ENCODE measurements around the gene SLC9A8. TPM values are rescaled to one million over a fixed set of nuclear protein-coding genes. Genes with fewer than 3 reads are reported as not detected.
"Not testable (repeated sequence)": the region's sequence is repeated elsewhere in the genome, so short reads cannot be mapped to it uniquely, and the experiment has no call there.

Gene SLC9A8
- total RNA-seq, 5 donors from 2014 or later (not counting 1 experiment from before 2014, with no cell fraction given): 22.2 to 34.2 (median 25.6) TPM

GRCh38 chr20:49894073-49894470 lies 81.4 kb downstream of the SLC9A8 start:
- no peaks in the 10 kb centered on the region for H3K27me3 Mint-ChIP-seq
- Histone ChIP-seq H3K4me1 (ENCODE audit: control insufficient read depth in 1 of 2, extremely low read depth in 1 of 2, insufficient read depth in 2 of 2, low read length in 2 of 2) (peaks cover 0 to 17% of the 10 kb centered on the region in 2 experiments), H3K27me3 (replicated peaks in 1 of 2; ENCODE audit: control insufficient read depth in 2 of 2, extremely low read depth in 1 of 2, insufficient read depth in 2 of 2, low read length in 1 of 2) (no peaks in the 10 kb centered on the region), H3K36me3 (ENCODE audit: control insufficient read depth in 2 of 2, extremely low read depth in 1 of 2, insufficient read depth in 1 of 2, low read length in 1 of 2) (peaks cover 5% of the 10 kb centered on the region in 2 donors), H3K4me3 (ENCODE audit: control insufficient read depth in 1 of 2, extremely low read depth in 1 of 2, low read length in 1 of 2) (no peak overlapping the region), H3K9me3 (no peaks in the 10 kb centered on the region), H3K27ac (ENCODE audit: low read length) (no peak overlapping the region)
- CTCF ChIA-PET: interaction anchor here in 1 of 2 donors (0.5 kb wide), 1 partner anchor 16 kb away, joined by 3 read pairs; no protein-coding TSS in a partner anchor
- POLR2A ChIA-PET: no interaction called here
- H3K36me3 Mint-ChIP-seq: peaks cover 12% of the 10 kb centered on the region
- H3K4me1 Mint-ChIP-seq: peaks cover 11 to 21% (median 17%) of the 10 kb centered on the region in 3 donors
- H3K9me3 Mint-ChIP-seq: no peaks in the 10 kb centered on the region
- no CpG with 5 or more reads among the region's 6 CpGs for WGBS (ENCODE audit: insufficient coverage)
- H3K27ac Mint-ChIP-seq: peak overlapping the region in 1 of 2 donors; percentile 65
- no peak for DNase-seq
- peak in 1 of 4 experiments; percentile 36 for ATAC-seq (replicated peaks in 1 of 4)
- H3K4me3 Mint-ChIP-seq: peak overlapping the region; percentile 6 to 35 (median 18)

GRCh38 chr20:49895474-49896093 lies 83.0 kb downstream of the SLC9A8 start:
- H3K9me3 ChIP-seq; H3K27ac Mint-ChIP-seq; H3K36me3 Mint-ChIP-seq; H3K27me3 ChIP-seq (replicated peaks in 1 of 2; ENCODE audit: control insufficient read depth in 2 of 2, extremely low read depth in 1 of 2, insufficient read depth in 2 of 2, low read length in 1 of 2); H3K27ac ChIP-seq (ENCODE audit: low read length); H3K4me3 Mint-ChIP-seq; POLR2A ChIA-PET; H3K4me3 ChIP-seq (ENCODE audit: control insufficient read depth in 1 of 2, extremely low read depth in 1 of 2, low read length in 1 of 2); ATAC-seq (replicated peaks in 1 of 4); DNase-seq; H3K9me3 Mint-ChIP-seq; H3K27me3 Mint-ChIP-seq; H3K36me3 ChIP-seq (ENCODE audit: control insufficient read depth in 2 of 2, extremely low read depth in 1 of 2, insufficient read depth in 1 of 2, low read length in 1 of 2): not testable (repeated sequence)
- CTCF ChIA-PET: interaction anchor here in 1 of 2 donors (1.7 kb wide), 1 partner anchor 11 kb away, joined by 5 read pairs; no protein-coding TSS in a partner anchor
- peaks cover 0 to 17% of the 10 kb centered on the region in 2 experiments for H3K4me1 ChIP-seq (ENCODE audit: control insufficient read depth in 1 of 2, extremely low read depth in 1 of 2, insufficient read depth in 2 of 2, low read length in 2 of 2)
- H3K4me1 Mint-ChIP-seq: peaks cover 10 to 21% (median 17%) of the 10 kb centered on the region in 3 donors
- WGBS (ENCODE audit: insufficient coverage): 100% methylated on average over 1 of the region's 7 CpGs

- no peaks in the 10 kb centered on the region for H3K36me3 ChIP-seq (ENCODE audit: control insufficient read depth in 2 of 2, extremely low read depth in 1 of 2, insufficient read depth in 1 of 2, low read length in 1 of 2)
- H3K4me1 Mint-ChIP-seq: peaks cover 10 to 21% (median 17%) of the 10 kb centered on the region in 3 donors
- H3K27me3 Mint-ChIP-seq: no peaks in the 10 kb centered on the region
- peaks cover 5% of the 10 kb centered on the region for H3K36me3 Mint-ChIP-seq
- ChIA-PET CTCF (interaction anchor here in 1 of 2 donors (1.7 kb wide), 1 partner anchor 10 kb away, joined by 5 read pairs; no protein-coding TSS in a partner anchor), POLR2A (no interaction called here)
- H3K9me3 ChIP-seq: no peaks in the 10 kb centered on the region
- peaks cover 0 to 17% of the 10 kb centered on the region in 2 experiments for H3K4me1 ChIP-seq (ENCODE audit: control insufficient read depth in 1 of 2, extremely low read depth in 1 of 2, insufficient read depth in 2 of 2, low read length in 2 of 2)
- H3K27ac ChIP-seq (ENCODE audit: low read length): no peak overlapping the region
- no peak for ATAC-seq (replicated peaks in 1 of 4)
- no peak for DNase-seq
- H3K9me3 Mint-ChIP-seq: no peaks in the 10 kb centered on the region
- no peak overlapping the region for H3K4me3 Mint-ChIP-seq
- WGBS (ENCODE audit: insufficient coverage): no CpG with 5 or more reads among the region's 6 CpGs
- no peaks in the 10 kb centered on the region for H3K27me3 ChIP-seq (replicated peaks in 1 of 2; ENCODE audit: control insufficient read depth in 2 of 2, extremely low read depth in 1 of 2, insufficient read depth in 2 of 2, low read length in 1 of 2)
- H3K4me3 ChIP-seq (ENCODE audit: control insufficient read depth in 1 of 2, extremely low read depth in 1 of 2, low read length in 1 of 2): no peak overlapping the region
- no peak overlapping the region for H3K27ac Mint-ChIP-seq
Observed at GRCh38 chr20:49896204-49896603, 83.6 kb downstream of the SLC9A8 start.

GRCh38 chr20:49899541-49900383 lies 87.1 kb downstream of the SLC9A8 start:
- CTCF ChIA-PET: interaction anchor here in 1 of 2 donors (0.6 kb wide), 1 partner anchor 577 kb away, joined by 5 read pairs; no protein-coding TSS in a partner anchor

DNA sequence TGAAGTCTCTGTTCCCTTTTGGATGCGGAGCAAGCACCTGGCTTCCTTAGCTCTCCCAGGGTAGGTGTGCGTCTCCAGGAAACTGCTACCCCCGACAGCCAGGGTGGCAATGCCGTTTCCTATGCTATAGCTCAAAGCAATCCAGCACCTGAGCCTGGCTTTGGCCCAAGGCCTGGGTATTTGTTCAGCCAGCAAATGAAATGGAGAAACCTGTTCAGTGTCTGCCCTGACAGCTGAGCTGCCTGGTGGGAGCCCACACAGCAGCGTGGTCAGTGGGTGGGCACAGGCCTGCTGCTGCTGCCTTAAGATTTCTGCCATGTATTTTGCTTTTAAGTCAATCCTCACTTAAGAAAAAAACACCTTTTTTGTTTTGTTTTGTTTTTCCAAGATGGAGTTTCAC lies 89.0 kb downstream of the SLC9A8 start:
- Histone ChIP-seq H3K9me3 (no peaks in the 10 kb centered on the region), H3K27ac (ENCODE audit: low read length) (no peak overlapping the region), H3K4me1 (ENCODE audit: control insufficient read depth in 1 of 2, extremely low read depth in 1 of 2, insufficient read depth in 2 of 2, low read length in 2 of 2) (no peaks in the 10 kb centered on the region), H3K4me3 (ENCODE audit: control insufficient read depth in 1 of 2, extremely low read depth in 1 of 2, low read length in 1 of 2) (no peak overlapping the region), H3K27me3 (replicated peaks in 1 of 2; ENCODE audit: control insufficient read depth in 2 of 2, extremely low read depth in 1 of 2, insufficient read depth in 2 of 2, low read length in 1 of 2) (no peaks in the 10 kb centered on the region), H3K36me3 (ENCODE audit: control insufficient read depth in 2 of 2, extremely low read depth in 1 of 2, insufficient read depth in 1 of 2, low read length in 1 of 2) (peaks cover 21 to 30% of the 10 kb centered on the region in 2 donors)
- no peak overlapping the region for H3K4me3 Mint-ChIP-seq
- CTCF ChIA-PET: no interaction called here
- ATAC-seq (replicated peaks in 1 of 4) (no peak), DNase-seq (no peak)
- H3K4me1 Mint-ChIP-seq: no peaks in the 10 kb centered on the region
- no peak overlapping the region for H3K27ac Mint-ChIP-seq
- WGBS (ENCODE audit: insufficient coverage): 94% methylated on average over 5 of the region's 5 CpGs
- H3K36me3 Mint-ChIP-seq: peaks cover 31% of the 10 kb centered on the region
- H3K27me3 Mint-ChIP-seq: no peaks in the 10 kb centered on the region
- no peaks in the 10 kb centered on the region for H3K9me3 Mint-ChIP-seq
- POLR2A ChIA-PET: no interaction called here

More at GRCh38 chr20:49899541-49900383, 87.1 kb downstream of the SLC9A8 start:
- no peaks in the 10 kb centered on the region for H3K4me1 ChIP-seq (ENCODE audit: control insufficient read depth in 1 of 2, extremely low read depth in 1 of 2, insufficient read depth in 2 of 2, low read length in 2 of 2)
- POLR2A ChIA-PET: interaction anchor here in 1 of 2 donors (1.0 kb wide), 1 partner anchor 13 kb away, joined by 3 read pairs; no protein-coding TSS in a partner anchor
- no peak overlapping the region for H3K27ac ChIP-seq (ENCODE audit: low read length)
- no peak for ATAC-seq (replicated peaks in 1 of 4)
- H3K4me3 Mint-ChIP-seq: no peak overlapping the region
- 90% methylated on average over 2 of the region's 10 CpGs for WGBS (ENCODE audit: insufficient coverage)
- peak overlapping the region in 1 of 2 donors; percentile 6 for H3K27ac Mint-ChIP-seq
- no peak overlapping the region for H3K4me3 ChIP-seq (ENCODE audit: control insufficient read depth in 1 of 2, extremely low read depth in 1 of 2, low read length in 1 of 2)
- DNase-seq: no peak
- H3K4me1 Mint-ChIP-seq: peaks cover 0 to 3% (median 3%) of the 10 kb centered on the region in 3 donors
- H3K9me3 Mint-ChIP-seq: no peaks in the 10 kb centered on the region
- H3K36me3 Mint-ChIP-seq: peaks cover 16% of the 10 kb centered on the region
- no peaks in the 10 kb centered on the region for H3K27me3 ChIP-seq (replicated peaks in 1 of 2; ENCODE audit: control insufficient read depth in 2 of 2, extremely low read depth in 1 of 2, insufficient read depth in 2 of 2, low read length in 1 of 2)
- peaks cover 5 to 13% of the 10 kb centered on the region in 2 donors for H3K36me3 ChIP-seq (ENCODE audit: control insufficient read depth in 2 of 2, extremely low read depth in 1 of 2, insufficient read depth in 1 of 2, low read length in 1 of 2)
- H3K27me3 Mint-ChIP-seq: no peaks in the 10 kb centered on the region
- H3K9me3 ChIP-seq: no peaks in the 10 kb centered on the region

- Mint-ChIP-seq H3K36me3 (peaks cover 38% of the 10 kb centered on the region), H3K27me3 (no peaks in the 10 kb centered on the region)
Observed at GRCh38 chr20:49904440-49905214, 92.0 kb downstream of the SLC9A8 start.

More at GRCh38 chr20:49904440-49905214, 92.0 kb downstream of the SLC9A8 start:
- H3K4me1 ChIP-seq (ENCODE audit: control insufficient read depth in 1 of 2, extremely low read depth in 1 of 2, insufficient read depth in 2 of 2, low read length in 2 of 2): peaks cover 0 to 2% of the 10 kb centered on the region in 2 experiments
- H3K27ac ChIP-seq (ENCODE audit: low read length): no peak overlapping the region
- peaks cover 0 to 5% (median 0%) of the 10 kb centered on the region in 3 donors for H3K4me1 Mint-ChIP-seq
- ChIA-PET POLR2A (interaction anchor here in 1 of 2 donors (0.6 kb wide), 1 partner anchor 14 kb away, joined by 3 read pairs; no protein-coding TSS in a partner anchor), CTCF (no interaction called here)
- no peak overlapping the region for H3K27ac Mint-ChIP-seq
- no peaks in the 10 kb centered on the region for H3K9me3 Mint-ChIP-seq
- H3K9me3 ChIP-seq: no peaks in the 10 kb centered on the region
- WGBS (ENCODE audit: insufficient coverage): 89% methylated on average over 6 of the region's 17 CpGs
- DNase-seq (no peak), ATAC-seq (replicated peaks in 1 of 4) (no peak)
- no peak overlapping the region for H3K4me3 Mint-ChIP-seq
- H3K4me3 ChIP-seq (ENCODE audit: control insufficient read depth in 1 of 2, extremely low read depth in 1 of 2, low read length in 1 of 2): no peak overlapping the region
- no peaks in the 10 kb centered on the region for H3K27me3 ChIP-seq (replicated peaks in 1 of 2; ENCODE audit: control insufficient read depth in 2 of 2, extremely low read depth in 1 of 2, insufficient read depth in 2 of 2, low read length in 1 of 2)
- H3K36me3 ChIP-seq (ENCODE audit: control insufficient read depth in 2 of 2, extremely low read depth in 1 of 2, insufficient read depth in 1 of 2, low read length in 1 of 2): peaks cover 29 to 52% of the 10 kb centered on the region in 2 donors

All from T-cell (primary cell).